Activated CD4-positive, alpha-beta T cell treated with anti-CD3 and anti-CD28 coated beads for 36 hours (primary cell): ENCODE measurements around the gene CNTNAP2. TPM values are rescaled to one million over a fixed set of nuclear protein-coding genes. Genes with fewer than 3 reads are reported as not detected.
"Not testable (repeated sequence)": the region's sequence is repeated elsewhere in the genome, so short reads cannot be mapped to it uniquely, and the experiment has no call there.

Experiments used
- ATAC-seq: fragments of 200-7000 bp; cut with Tn5 transposase; one replicate; pipeline ENCODE4 v1.10.0; 2021; ENCODE audit warnings: mild to moderate bottlenecking, moderate library complexity
- CTCF ChIA-PET: fragments of 350-600 bp; sonication (Branson Sonifier 250); formaldehyde crosslinking; loops from one replicate; lab custom pipeline; 2021; ENCODE audit warnings: antibody characterized with exemption; lab: Charles Lee
- POLR2A ChIA-PET: fragments of 350-600 bp; sonication (Branson Sonifier 250); formaldehyde crosslinking; loops from one replicate; lab custom pipeline; 2021; ENCODE audit warnings: antibody characterized with exemption, inconsistent platforms; lab: Charles Lee
- DNase-seq: peaks from one replicate; pipeline ENCODE4 v3.0.0-alpha.2; 2020
- H3K27ac Mint-ChIP-seq: one replicate; pipeline ENCODE4 v1.8.0; 2021; ENCODE audit warnings: mixed read lengths
- H3K27me3 Mint-ChIP-seq: one replicate; pipeline ENCODE4 v1.8.0; 2021; ENCODE audit warnings: mixed read lengths
- H3K36me3 Mint-ChIP-seq: one replicate; pipeline ENCODE4 v1.8.0; 2021; ENCODE audit warnings: low read depth, mixed read lengths
- H3K4me1 Mint-ChIP-seq: one replicate; pipeline ENCODE4 v1.8.0; 2021; ENCODE audit warnings: mixed read lengths
- H3K4me3 Mint-ChIP-seq: one replicate; pipeline ENCODE4 v1.8.0; 2021; ENCODE audit warnings: mild to moderate bottlenecking, moderate library complexity, mixed read lengths
- H3K9me3 Mint-ChIP-seq: one replicate; pipeline ENCODE4 v1.8.0; 2021; ENCODE audit warnings: low read depth, mixed read lengths
- intact Hi-C, 2 experiments: fragments of 100-400 bp; cut with DNase I in 1 of 2; cut with micrococcal nuclease in 1 of 2; formaldehyde crosslinking; loops; one replicate each; pipeline versions ENCODE4 v1.14.2 to v1.15.1; 2022 to 2024; cut with DNase I, micrococcal nuclease
- total RNA-seq, 2 experiments: library from RNA; stranded (reverse); gene quantifications; one replicate each; pipeline ENCODE4 v1.2.3, GENCODE V29; 2021

Gene CNTNAP2
- total RNA-seq, 2 experiments from 2014 or later, result not detected

DNA sequence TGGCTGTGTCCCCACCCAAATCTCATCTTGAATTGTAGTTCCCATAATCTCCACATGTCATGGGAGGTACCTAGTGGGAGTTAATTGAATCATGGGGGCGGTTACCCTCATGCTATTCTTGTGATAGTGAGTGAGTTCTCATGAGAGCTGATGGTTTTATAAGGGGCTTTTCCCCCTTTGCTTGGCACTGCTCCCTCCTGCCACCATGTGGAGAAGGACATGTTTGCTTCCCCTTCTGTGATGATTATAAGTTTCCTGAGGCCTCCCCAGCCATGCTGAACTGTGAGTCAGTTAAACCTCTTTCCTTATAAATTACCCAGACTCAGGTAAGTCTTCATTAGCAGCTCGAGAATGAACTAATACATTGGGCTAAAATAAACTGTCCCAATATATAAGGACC is 1482.1 kb downstream of the CNTNAP2 start:
- POLR2A ChIA-PET, H3K9me3 Mint-ChIP-seq, H3K27ac Mint-ChIP-seq, H3K36me3 Mint-ChIP-seq, intact Hi-C loops, ATAC-seq, CTCF ChIA-PET, H3K4me1 Mint-ChIP-seq, H3K27me3 Mint-ChIP-seq, DNase-seq, H3K4me3 Mint-ChIP-seq: not testable (repeated sequence)

DNA sequence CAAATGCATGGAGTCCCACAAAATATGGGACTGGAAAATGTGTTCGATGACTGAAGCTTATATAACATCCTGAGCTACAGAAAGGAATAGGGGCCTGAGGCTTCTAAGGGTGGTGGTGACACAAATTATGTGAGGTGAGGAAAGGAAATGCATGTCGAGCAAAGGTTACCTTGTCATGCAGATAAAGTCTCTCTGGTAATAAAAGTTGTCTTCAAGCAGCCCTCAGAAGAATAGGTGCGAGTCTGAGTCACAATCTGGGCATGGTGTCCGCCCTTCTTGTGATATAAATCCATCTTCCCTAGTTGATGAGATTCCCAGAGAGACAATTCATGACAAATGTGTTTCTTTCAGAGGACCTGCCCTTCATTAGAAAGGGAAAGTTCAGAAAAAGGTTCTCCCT is 1488.7 kb downstream of the CNTNAP2 start:
- DNase-seq (no peak), ATAC-seq (no peak)
- no peaks in the 10 kb centered on the region for H3K36me3 Mint-ChIP-seq
- H3K27ac Mint-ChIP-seq, result no peak overlapping the region
- no peaks in the 10 kb centered on the region for H3K4me1 Mint-ChIP-seq
- POLR2A ChIA-PET, result no interaction called here
- H3K4me3 Mint-ChIP-seq, result no peak overlapping the region
- CTCF ChIA-PET, result no interaction called here
- H3K27me3 Mint-ChIP-seq, result no peaks in the 10 kb centered on the region
- peaks cover 3% of the 10 kb centered on the region for H3K9me3 Mint-ChIP-seq
- intact Hi-C loops, result no loop called here

DNA sequence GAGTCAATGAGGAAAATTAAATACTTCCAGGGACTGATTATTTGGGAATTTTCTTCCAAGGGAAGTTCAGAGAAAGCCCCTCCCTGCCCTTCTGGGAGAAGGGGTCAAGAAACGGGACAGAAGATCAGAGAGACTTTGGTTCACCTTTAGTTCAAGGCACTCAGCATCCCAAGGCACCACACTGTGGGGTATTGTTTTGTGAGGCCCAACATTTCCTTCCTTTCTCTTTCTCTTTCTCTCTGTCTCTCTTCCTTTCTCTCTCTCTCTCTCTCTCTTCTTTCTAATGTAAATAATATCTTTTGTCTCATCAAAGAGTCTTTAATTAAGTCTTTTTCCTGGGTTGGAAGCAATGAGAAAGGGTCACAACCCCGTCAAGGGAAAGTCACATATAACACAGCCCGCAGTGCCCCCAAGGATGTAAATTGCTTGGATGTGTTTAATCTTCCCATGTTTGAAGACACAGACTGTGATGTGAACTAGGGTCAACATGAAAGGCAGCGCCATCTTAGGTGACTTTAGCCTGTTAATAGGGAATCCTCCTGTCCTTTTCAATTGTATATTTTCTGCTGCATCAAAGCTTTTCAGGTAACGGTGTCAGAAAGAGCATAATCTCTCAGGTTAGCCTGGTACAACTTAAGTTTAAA is 1490.7 kb downstream of the CNTNAP2 start:
- Mint-ChIP-seq H3K36me3 (no peaks in the 10 kb centered on the region), H3K9me3 (peaks cover 3% of the 10 kb centered on the region), H3K27me3 (no peaks in the 10 kb centered on the region), H3K27ac (no peak overlapping the region), H3K4me1 (no peaks in the 10 kb centered on the region), H3K4me3 (no peak overlapping the region)
- POLR2A ChIA-PET, result no interaction called here
- DNase-seq (no peak), ATAC-seq (no peak)
- intact Hi-C loops, result no loop called here
- CTCF ChIA-PET, result no interaction called here

DNA sequence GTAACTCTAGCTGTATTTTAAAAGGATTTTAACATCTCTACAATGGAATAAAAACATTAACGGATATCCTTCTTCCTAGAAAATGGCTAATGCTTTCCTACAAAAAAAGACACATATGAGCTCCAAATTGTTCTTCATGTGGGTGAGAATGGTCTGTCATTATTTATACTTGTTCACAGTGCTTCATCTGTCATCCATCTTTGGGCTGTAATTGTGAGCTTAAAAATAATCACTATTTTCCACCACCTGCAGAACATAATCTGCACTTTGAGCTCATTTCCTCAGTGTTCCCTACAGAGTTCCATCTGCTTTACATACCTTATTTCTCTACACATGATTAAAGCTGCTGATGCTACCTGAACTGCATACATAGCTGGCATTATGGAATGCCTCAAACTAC is 1494.8 kb downstream of the CNTNAP2 start:
- no peaks in the 10 kb centered on the region for H3K27me3 Mint-ChIP-seq
- no peak overlapping the region for H3K4me3 Mint-ChIP-seq
- no peaks in the 10 kb centered on the region for H3K4me1 Mint-ChIP-seq
- no peaks in the 10 kb centered on the region for H3K36me3 Mint-ChIP-seq
- ATAC-seq (no peak), DNase-seq (no peak)
- peaks cover 2% of the 10 kb centered on the region for H3K9me3 Mint-ChIP-seq
- ChIA-PET CTCF (no interaction called here), POLR2A (no interaction called here)
- intact Hi-C loops, result no loop called here
- no peak overlapping the region for H3K27ac Mint-ChIP-seq

DNA sequence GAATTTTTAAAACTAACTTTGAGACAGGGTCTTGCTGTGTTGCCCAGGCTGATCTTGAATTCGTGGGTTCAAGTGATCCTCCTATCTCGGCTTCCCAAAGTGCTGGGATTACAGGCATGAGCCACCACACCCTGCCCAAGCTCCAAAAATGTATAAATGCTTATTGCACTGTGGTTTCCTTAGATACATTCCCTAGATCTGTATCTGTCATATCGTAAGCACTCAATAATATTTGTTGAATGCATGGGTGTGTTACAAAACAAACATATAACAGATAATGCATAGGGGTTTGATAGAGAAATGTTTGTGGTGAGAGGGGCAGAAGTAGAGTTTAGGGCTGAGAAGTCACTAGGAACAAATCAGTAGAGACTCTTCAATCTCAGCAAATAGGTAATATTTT is 1518.7 kb downstream of the CNTNAP2 start:
- Mint-ChIP-seq H3K9me3 (peaks cover 7% of the 10 kb centered on the region), H3K27me3 (no peaks in the 10 kb centered on the region), H3K27ac (no peak overlapping the region), H3K4me3 (no peak overlapping the region), H3K4me1 (no peaks in the 10 kb centered on the region), H3K36me3 (no peaks in the 10 kb centered on the region)
- DNase-seq (no peak), ATAC-seq (no peak)
- POLR2A ChIA-PET, result no interaction called here
- CTCF ChIA-PET, result interaction anchor here (1.1 kb wide), 1 partner anchor 8 kb away, joined by 4 read pairs; no protein-coding TSS in a partner anchor
- intact Hi-C loops, result no loop called here

DNA sequence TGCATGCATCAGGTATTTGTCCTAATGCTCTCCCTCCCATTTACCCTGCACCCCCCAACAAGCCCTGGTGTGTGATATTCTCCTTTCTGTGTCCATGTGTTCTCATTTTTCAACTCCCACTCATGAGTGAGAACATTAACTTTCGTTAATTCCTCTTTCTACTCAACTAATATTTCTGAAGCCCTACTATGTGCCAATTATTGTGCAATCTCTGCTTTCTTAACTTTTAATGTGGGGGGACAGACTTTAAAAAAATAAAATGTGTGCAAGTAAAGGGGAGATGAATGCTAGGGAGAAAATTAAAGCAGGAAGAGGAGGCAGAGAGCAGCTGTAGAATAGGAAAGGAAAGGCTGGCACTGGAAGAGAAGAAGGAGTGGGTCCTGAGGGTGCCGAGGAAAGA is 1520.0 kb downstream of the CNTNAP2 start:
- POLR2A ChIA-PET, result no interaction called here
- Mint-ChIP-seq H3K27me3 (no peaks in the 10 kb centered on the region), H3K9me3 (peaks cover 6% of the 10 kb centered on the region), H3K36me3 (no peaks in the 10 kb centered on the region), H3K4me3 (no peak overlapping the region), H3K27ac (no peak overlapping the region), H3K4me1 (no peaks in the 10 kb centered on the region)
- intact Hi-C loops, result no loop called here
- DNase-seq (no peak), ATAC-seq (no peak)
- CTCF ChIA-PET, result no interaction called here

DNA sequence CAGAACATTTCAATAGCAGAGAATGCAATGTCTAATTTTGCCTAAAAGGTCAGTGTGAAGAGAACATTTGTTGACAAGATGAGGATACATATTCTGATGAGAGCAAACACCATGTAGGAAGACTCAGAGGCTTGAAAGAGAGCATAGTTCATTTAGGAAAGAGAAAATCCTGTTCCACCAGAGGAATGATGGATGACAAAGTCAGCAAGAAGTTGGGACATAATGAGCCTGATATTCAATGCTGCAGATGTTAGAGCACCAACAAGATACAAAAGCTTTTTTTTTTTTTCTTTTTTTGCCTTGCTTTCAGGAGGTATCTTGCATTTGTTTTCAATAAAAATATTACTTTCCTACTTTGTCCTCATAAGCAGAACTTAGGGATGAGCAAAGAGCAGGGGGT is 1522.0 kb downstream of the CNTNAP2 start:
- Mint-ChIP-seq H3K4me1 (no peaks in the 10 kb centered on the region), H3K4me3 (no peak overlapping the region), H3K27ac (no peak overlapping the region), H3K9me3 (no peaks in the 10 kb centered on the region), H3K27me3 (no peaks in the 10 kb centered on the region), H3K36me3 (no peaks in the 10 kb centered on the region)
- ChIA-PET CTCF (no interaction called here), POLR2A (no interaction called here)
- ATAC-seq, result no peak
- intact Hi-C loops, result no loop called here
- DNase-seq, result no peak

DNA sequence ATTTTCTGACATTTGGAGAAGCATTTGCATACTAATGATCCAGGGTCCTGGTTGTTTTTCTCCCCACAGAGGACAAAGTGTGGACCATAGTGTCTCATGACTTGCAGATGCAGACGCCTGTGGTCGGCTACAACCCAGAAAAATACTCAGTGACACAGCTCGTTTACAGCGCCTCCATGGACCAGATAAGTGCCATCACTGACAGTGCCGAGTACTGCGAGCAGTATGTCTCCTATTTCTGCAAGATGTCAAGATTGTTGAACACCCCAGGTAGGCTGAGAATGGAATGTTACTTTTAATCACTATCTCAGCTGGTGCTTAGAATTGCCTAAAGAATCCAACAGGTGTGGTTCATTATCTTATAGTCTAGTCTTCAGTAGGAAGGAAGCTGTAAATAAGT is 1522.4 kb downstream of the CNTNAP2 start:
- no peaks in the 10 kb centered on the region for H3K36me3 Mint-ChIP-seq
- CTCF ChIA-PET, result no interaction called here
- intact Hi-C loops, result no loop called here
- ATAC-seq (no peak), DNase-seq (no peak)
- no peaks in the 10 kb centered on the region for H3K4me1 Mint-ChIP-seq
- H3K27ac Mint-ChIP-seq, result no peak overlapping the region
- no peaks in the 10 kb centered on the region for H3K9me3 Mint-ChIP-seq
- no peak overlapping the region for H3K4me3 Mint-ChIP-seq
- POLR2A ChIA-PET, result no interaction called here
- no peaks in the 10 kb centered on the region for H3K27me3 Mint-ChIP-seq

DNA sequence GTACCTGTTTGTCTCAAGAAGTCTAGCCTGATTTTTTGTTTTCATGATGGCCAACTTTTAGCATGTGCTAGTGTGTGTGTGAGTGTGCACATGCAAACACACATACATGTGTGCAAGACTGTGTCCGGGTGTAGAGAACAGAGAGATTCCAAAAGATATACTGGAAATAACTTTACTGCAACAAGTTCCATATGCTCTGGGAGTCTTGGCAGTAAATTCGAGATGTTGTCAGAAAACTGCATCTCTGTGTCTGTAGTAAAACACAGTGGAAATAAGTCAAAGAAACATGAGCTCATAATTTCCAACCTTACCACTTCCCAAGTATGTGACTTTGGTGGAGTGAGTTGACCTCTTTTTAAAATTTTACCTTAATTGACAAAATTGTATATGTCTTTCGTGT is 1523.2 kb downstream of the CNTNAP2 start:
- Mint-ChIP-seq H3K36me3 (no peaks in the 10 kb centered on the region), H3K27me3 (no peaks in the 10 kb centered on the region), H3K4me3 (no peak overlapping the region), H3K4me1 (no peaks in the 10 kb centered on the region), H3K27ac (no peak overlapping the region), H3K9me3 (no peaks in the 10 kb centered on the region)
- ChIA-PET CTCF (no interaction called here), POLR2A (no interaction called here)
- DNase-seq, result no peak
- ATAC-seq, result no peak
- intact Hi-C loops, result no loop called here

DNA sequence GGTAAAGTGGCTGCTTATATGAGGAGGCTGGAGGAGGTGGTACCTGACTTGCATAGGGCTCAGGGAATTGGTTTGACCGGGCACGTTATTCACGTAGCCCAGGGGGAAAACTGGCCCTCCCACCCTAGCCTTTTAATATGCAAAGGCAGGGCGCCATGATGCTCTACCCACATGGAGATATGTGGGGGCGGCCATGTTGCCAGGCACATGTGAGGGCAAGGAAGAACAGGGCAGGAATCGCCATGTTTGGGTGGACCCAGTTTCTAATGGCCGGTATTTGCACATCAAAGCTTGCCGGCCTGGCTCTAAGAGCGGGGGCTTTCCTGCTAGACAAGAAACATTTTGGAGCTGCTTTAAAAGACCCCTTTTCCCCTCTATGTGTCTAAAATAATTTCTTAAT is 1524.2 kb downstream of the CNTNAP2 start:
- Mint-ChIP-seq H3K4me3 (no peak overlapping the region), H3K36me3 (no peaks in the 10 kb centered on the region), H3K4me1 (no peaks in the 10 kb centered on the region), H3K27me3 (no peaks in the 10 kb centered on the region), H3K9me3 (peaks cover 4% of the 10 kb centered on the region), H3K27ac (no peak overlapping the region)
- ChIA-PET CTCF (no interaction called here), POLR2A (no interaction called here)
- ATAC-seq (no peak), DNase-seq (no peak)
- intact Hi-C loops, result no loop called here

DNA sequence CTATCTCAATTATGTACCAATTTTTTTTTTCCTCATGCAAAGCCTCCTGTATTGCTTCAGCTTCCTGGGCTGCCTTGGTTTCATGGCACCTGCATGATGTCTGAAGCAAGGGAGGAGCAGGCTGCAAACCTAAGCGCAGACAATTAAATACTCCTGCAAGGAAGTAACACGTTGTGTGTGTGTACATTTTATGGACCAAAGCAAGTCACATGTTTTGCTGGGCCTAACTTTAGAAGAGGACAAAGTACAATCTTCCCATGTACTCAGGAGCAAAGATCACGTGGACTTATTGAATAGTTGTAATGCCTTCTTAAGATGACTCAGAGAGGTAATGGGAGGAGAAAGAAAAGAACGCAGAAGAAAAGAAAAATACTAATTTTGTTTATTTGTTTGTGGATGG is 1530.0 kb downstream of the CNTNAP2 start:
- ATAC-seq (no peak), DNase-seq (no peak)
- CTCF ChIA-PET, result no interaction called here
- Mint-ChIP-seq H3K4me1 (no peaks in the 10 kb centered on the region), H3K27me3 (no peaks in the 10 kb centered on the region), H3K36me3 (no peaks in the 10 kb centered on the region), H3K27ac (no peak overlapping the region), H3K9me3 (peaks cover 8% of the 10 kb centered on the region), H3K4me3 (no peak overlapping the region)
- POLR2A ChIA-PET, result no interaction called here
- intact Hi-C loops, result no loop called here

DNA sequence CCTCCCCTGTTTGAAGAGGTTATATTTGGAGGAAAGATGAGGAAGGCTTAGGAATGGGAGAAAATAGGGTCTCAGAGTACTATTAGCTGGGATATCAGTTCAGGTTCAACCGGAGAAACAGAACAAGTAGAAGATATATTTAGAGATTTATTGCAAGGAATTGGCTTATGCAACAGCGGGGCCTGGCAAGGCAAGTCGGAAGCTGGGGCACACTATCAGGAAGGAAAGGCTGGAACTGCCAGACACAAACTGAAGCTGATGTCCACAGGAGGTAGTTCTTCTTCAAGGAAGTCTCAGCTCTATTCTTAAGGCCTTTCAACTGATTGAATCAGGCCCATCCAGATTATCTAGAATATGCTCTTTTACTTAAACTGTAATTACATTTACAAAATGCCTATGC is 1534.4 kb downstream of the CNTNAP2 start:
- CTCF ChIA-PET, result no interaction called here
- POLR2A ChIA-PET, result no interaction called here
- Mint-ChIP-seq H3K36me3 (no peaks in the 10 kb centered on the region), H3K4me1 (no peaks in the 10 kb centered on the region), H3K9me3 (peaks cover 3% of the 10 kb centered on the region), H3K27me3 (no peaks in the 10 kb centered on the region), H3K4me3 (no peak overlapping the region), H3K27ac (no peak overlapping the region)
- ATAC-seq (no peak), DNase-seq (no peak)
- intact Hi-C loops, result no loop called here

DNA sequence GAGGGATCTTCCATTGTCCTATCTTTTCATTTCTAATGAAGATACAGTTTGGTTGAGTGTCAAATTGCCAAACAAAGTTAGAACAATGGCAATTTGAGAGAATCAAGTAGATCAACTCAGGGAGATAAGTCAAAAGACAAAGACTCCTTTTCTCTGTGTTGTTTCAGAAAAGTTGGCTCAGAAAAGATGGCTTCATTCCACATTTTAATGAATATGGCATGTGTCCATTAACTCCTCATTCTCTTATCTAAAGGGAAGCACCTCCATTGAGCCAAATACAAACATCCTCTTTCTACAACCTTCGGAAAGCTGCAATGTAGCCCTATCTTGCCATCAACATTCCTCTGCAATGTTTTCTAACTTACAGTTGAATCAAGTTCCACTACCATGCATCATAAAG is 1535.0 kb downstream of the CNTNAP2 start:
- ATAC-seq (no peak), DNase-seq (no peak)
- intact Hi-C loops, result no loop called here

More for the DNA sequence above, 1535.0 kb downstream of the CNTNAP2 start:
- Mint-ChIP-seq H3K9me3 (peaks cover 1% of the 10 kb centered on the region), H3K4me1 (no peaks in the 10 kb centered on the region), H3K27me3 (no peaks in the 10 kb centered on the region), H3K27ac (no peak overlapping the region), H3K36me3 (no peaks in the 10 kb centered on the region), H3K4me3 (no peak overlapping the region)
- POLR2A ChIA-PET, result no interaction called here
- CTCF ChIA-PET, result no interaction called here
